ENCODE results near the gene ANKRD52. TPM values are rescaled to one million over a fixed set of nuclear protein-coding genes. Genes with fewer than 3 reads are reported as not detected.

The ANKRD52 gene
- total and polyA plus RNA-seq, 9 of the 15 experiments (the other 6 are each of a cell fraction or from before 2014, with no cell fraction given) = 0.52 to 46.8 (median 7.9) TPM

DNA sequence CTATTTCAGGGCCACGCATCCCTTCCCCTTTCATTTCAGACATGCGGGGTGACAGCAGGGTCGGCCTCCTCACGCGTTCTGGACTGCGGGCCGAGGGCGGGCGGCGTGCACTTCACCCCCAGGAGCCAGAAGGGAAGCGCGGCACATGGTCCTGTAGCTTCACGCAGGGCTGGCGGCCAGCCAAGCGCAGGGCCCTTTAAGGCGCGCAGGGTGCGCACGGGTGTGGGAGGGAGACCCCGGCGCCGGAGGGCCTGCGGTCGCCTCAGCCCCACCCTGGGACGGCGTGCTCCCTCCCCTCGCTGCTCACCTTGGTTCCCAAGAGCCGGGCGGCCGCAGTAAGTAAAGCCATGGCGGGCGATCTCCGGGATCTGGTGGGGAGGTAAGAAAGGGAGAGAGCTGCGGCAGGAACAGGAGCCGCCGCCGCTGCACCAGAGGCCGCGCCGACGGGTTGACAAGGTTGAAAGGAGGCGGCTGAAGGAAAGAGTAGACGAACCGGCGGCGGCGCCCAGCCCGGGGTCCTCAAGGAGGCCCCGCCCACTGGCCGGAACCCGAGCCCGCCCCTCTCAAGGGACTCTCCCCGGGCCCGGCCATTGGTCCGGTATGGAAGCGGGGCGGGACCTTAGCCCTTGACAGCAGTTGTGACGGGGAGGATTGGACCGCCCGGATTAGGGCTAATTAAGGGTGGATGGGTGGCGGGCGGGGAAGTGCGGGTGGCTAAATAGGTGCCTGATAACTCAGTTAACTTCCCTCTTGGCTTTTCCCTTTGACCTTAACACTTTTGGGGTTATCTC, 41.9 kb upstream of the ANKRD52 start, which contains the start of gene CS:
TSS of gene CS (minus strand) at position 478 of the 791 bp plus-strand sequence. CDS start at position 349, 129 bp downstream.
- Histone ChIP-seq H3K4me3 (peak within 1 kb of the TSS; percentile 64), H3K4me1 (replicated peaks in 1 of 2; ENCODE audit: control insufficient read depth in 2 of 2, insufficient read depth in 2 of 2, low read length in 2 of 2) (peaks cover 22 to 42% of the 10 kb centered on the region in 2 experiments), H3K27me3 (ENCODE audit: control insufficient read depth in 2 of 2, insufficient read depth in 2 of 2, low read length in 2 of 2) (no peaks in the 10 kb centered on the region), H3K27ac (ENCODE audit: extremely low read depth, low read depth, low read length) (peak within 1 kb of the TSS; percentile 98), H2AFZ (ENCODE audit: low read depth, low read length) (peak within 1 kb of the TSS; percentile 85), H3K9me3 (replicated peaks; ENCODE audit: control insufficient read depth, insufficient read depth, low read depth, low read length) (no peaks in the 10 kb centered on the region), H3K36me3 (ENCODE audit: control insufficient read depth, insufficient read depth, low read length) (peaks cover 50% of the 10 kb centered on the region), H4K20me1 (replicated peaks; ENCODE audit: control insufficient read depth, insufficient read depth, low read length) (no peaks in the 10 kb centered on the region; the same call in 1 of the 2 replicates), H3K9me1 (ENCODE audit: control insufficient read depth, insufficient read depth, low read length) (no peaks in the 10 kb centered on the region), H3K4me2 (ENCODE audit: insufficient read depth, low read length) (peak within 1 kb of the TSS; percentile 93), H3K79me2 (ENCODE audit: control insufficient read depth, insufficient read depth, low read length) (peaks cover 53% of the 10 kb centered on the region), H3K9ac (ENCODE audit: insufficient read depth in 1 of 2, low read depth in 2 of 2, low read length in 2 of 2) (peak within 1 kb of the TSS; percentile 87 to 93)
- peak; percentile 94 for ATAC-seq
- no TSS peak for BruUV-seq (replicated peaks)
- FAIRE-seq = peak; percentile 59
- in situ Hi-C loops (cut with MboI) = no loop called here
- WGBS (ENCODE audit: insufficient coverage, low coverage, missing lambda C conversion rate) = under 1% methylated on average over 55 of the region's 63 CpGs
- POLR2A ChIA-PET = interaction anchor here (0.6 to 3.2 kb wide), 15 partner anchors 8 to 256 kb away, joined by 3 to 18 read pairs (median 3); partner anchors contain the start of gene RNF41
- CTCF ChIA-PET (ENCODE audit: low intra/inter-chr PET ratio) = interaction anchor here (1.5 kb wide), 1 partner anchor 76 kb away, joined by 4 read pairs; the partner anchor contains the start of gene NABP2
- intact Hi-C loops (cut with micrococcal nuclease) = loop anchor here (2.0 kb wide), 3 partner anchors 13 to 181 kb away; partner anchors contain the start of genes COQ10A and ZC3H10
- peak; percentile 96 to 99 (median 97) for DNase-seq (ENCODE audit: extremely low read depth in 1 of 4, low spot score in 3 of 4)
- TF ChIP-seq RBFOX2 (IDR thresholded peaks at IDR 0.05; ENCODE audit: low read depth, low read length) (peak; percentile 98), MTA2 (IDR thresholded peaks at IDR 0.05; ENCODE audit: low read depth) (no peak), ZNF263 (CRISPR knock-in tag; IDR thresholded peaks at IDR 0.05; ENCODE audit: borderline replicate concordance) (0 out of 2 replicates have a peak, but pooled peaks have one; percentile 14), RNF2 (IDR thresholded peaks at IDR 0.05) (peak; percentile 33; the same call in 1 of the 2 replicates), NR2C2 (CRISPR knock-in tag; IDR thresholded peaks at IDR 0.05) (0 out of 2 replicates have a peak, but pooled peaks have one; percentile 32), NR2C2 (tag; IDR thresholded peaks at IDR 0.05) (0 out of 2 replicates have a peak, but pooled peaks have one; percentile 98), KAT7 (CRISPR knock-in tag; IDR thresholded peaks at IDR 0.05; ENCODE audit: borderline replicate concordance) (peak; percentile 83; the same call in 1 of the 2 replicates), PHF21A (IDR thresholded peaks at IDR 0.05; ENCODE audit: borderline replicate concordance, low read depth) (no peak), MXI1 (IDR thresholded peaks at IDR 0.05; ENCODE audit: low read depth, low read length) (peak; percentile 86), MBD2 (IDR thresholded peaks at IDR 0.05; ENCODE audit: borderline replicate concordance, low read depth) (peak; percentile 72), ZNF57 (CRISPR knock-in tag; IDR thresholded peaks at IDR 0.05) (no peak), KDM5B (IDR thresholded peaks at IDR 0.05; ENCODE audit: insufficient replicate concordance, low read depth, low read length) (peak; percentile 53), HDAC8 (tag; IDR thresholded peaks at IDR 0.05) (no peak), PRMT5 (CRISPR knock-in tag; IDR thresholded peaks at IDR 0.05) (no peak)
- TF ChIP-seq, protein P1, sequence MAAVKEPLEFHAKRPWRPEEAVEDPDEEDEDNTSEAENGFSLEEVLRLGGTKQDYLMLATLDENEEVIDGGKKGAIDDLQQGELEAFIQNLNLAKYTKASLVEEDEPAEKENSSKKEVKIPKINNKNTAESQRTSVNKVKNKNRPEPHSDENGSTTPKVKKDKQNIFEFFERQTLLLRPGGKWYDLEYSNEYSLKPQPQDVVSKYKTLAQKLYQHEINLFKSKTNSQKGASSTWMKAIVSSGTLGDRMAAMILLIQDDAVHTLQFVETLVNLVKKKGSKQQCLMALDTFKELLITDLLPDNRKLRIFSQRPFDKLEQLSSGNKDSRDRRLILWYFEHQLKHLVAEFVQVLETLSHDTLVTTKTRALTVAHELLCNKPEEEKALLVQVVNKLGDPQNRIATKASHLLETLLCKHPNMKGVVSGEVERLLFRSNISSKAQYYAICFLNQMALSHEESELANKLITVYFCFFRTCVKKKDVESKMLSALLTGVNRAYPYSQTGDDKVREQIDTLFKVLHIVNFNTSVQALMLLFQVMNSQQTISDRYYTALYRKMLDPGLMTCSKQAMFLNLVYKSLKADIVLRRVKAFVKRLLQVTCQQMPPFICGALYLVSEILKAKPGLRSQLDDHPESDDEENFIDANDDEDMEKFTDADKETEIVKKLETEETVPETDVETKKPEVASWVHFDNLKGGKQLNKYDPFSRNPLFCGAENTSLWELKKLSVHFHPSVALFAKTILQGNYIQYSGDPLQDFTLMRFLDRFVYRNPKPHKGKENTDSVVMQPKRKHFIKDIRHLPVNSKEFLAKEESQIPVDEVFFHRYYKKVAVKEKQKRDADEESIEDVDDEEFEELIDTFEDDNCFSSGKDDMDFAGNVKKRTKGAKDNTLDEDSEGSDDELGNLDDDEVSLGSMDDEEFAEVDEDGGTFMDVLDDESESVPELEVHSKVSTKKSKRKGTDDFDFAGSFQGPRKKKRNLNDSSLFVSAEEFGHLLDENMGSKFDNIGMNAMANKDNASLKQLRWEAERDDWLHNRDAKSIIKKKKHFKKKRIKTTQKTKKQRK (IDR thresholded peaks at IDR 0.05; ENCODE audit: borderline replicate concordance, low read depth, low read length) = no peak
- TF ChIP-seq, protein P2, sequence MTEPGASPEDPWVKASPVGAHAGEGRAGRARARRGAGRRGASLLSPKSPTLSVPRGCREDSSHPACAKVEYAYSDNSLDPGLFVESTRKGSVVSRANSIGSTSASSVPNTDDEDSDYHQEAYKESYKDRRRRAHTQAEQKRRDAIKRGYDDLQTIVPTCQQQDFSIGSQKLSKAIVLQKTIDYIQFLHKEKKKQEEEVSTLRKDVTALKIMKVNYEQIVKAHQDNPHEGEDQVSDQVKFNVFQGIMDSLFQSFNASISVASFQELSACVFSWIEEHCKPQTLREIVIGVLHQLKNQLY (CRISPR knock-in tag; conservative IDR thresholded peaks at IDR 0.05) = no peak
- TF ChIP-seq, protein P3, sequence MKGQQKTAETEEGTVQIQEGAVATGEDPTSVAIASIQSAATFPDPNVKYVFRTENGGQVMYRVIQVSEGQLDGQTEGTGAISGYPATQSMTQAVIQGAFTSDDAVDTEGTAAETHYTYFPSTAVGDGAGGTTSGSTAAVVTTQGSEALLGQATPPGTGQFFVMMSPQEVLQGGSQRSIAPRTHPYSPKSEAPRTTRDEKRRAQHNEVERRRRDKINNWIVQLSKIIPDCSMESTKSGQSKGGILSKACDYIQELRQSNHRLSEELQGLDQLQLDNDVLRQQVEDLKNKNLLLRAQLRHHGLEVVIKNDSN (CRISPR knock-in tag; IDR thresholded peaks at IDR 0.05) = peak; percentile 76

All from K562 (cell line).